Activated T-cell treated with anti-CD3 and anti-CD28 coated beads, Interleukin-2, amount 50 U/mL, for 48 hours (primary cell): ENCODE data around the gene GNPTAB.
A peak's percentile ranks its signal among the peaks of the same experiment; 100 is the strongest.

Experiments used
- DNase-seq, 2 experiments: peaks; one replicate each; pipeline ENCODE4 v3.0.0-alpha.2; 2020

The GNPTAB gene

GRCh38 chr12:101802486-101802885, 28.3 kb downstream of the GNPTAB start:
- no peak for DNase-seq

- DNase-seq, result no peak
Observed at GRCh38 chr12:101799774-101800173, 31.0 kb downstream of the GNPTAB start.

- no peak for DNase-seq
Observed at GRCh38 chr12:101795786-101796185, 35.0 kb downstream of the GNPTAB start.

- no peak for DNase-seq
Observed at GRCh38 chr12:101795013-101795412, 35.7 kb downstream of the GNPTAB start.

DNA sequence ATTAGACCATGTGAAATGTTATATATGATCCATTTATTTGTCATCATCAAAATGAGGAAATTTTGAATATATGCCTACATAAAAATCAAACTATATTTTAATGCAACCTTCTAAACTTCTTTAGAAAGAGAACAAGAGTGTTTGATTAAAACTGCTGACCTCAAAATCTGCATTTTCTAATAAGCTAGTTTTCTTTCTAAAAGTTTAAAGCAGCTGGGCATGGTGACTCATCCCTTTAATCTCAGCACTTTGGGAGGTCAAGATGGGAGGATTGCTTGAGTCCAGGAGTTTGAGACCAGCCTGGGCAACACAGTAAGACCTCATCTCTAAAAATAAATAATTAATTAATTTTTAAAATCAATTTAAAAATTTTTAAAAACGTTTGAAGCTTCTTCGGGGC, 36.2 kb downstream of the GNPTAB start:
- no peak for DNase-seq

- no peak for DNase-seq
Observed at GRCh38 chr12:101793401-101793800, 37.4 kb downstream of the GNPTAB start.

DNA sequence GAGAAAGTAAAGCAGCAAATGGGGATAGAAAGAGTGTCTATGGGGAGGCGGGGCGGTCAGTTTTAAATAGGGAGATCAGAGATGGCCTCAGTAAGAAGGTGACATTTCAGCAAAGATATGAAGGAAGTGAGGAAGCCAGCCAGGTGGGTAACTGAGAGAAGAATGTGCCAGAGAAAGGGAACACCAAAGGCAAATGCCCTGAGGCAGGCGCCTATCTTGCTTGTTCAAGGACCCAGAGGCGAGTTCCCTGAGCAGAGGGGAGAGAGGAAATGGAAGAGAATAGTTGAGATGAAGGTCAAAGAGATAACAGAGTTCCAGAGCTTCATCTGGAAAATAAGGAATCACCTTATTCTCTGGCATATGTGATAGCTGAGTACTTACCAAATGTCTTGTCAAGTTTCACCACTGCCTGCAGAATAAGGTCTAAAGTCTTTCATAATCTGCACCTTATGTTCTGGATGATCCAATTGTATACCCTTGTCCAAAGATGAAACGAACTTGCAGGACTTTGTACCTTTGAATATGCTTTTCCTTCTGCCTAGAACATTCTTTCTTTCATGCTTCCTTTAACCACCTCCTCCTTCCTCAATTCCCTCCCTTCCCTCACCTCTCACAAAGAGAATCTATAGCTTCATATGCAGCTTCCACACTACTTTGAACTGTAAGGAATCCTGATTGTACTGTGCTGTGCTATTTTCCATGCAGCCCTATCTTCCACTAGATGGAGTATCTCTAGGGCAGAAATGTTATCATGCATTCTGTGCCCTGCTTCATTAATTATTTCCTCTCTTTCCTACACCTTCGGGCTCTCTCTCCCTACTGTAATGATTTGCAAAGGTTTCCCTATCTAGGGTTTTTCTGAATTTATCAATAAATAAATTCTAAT, 38.5 kb downstream of the GNPTAB start:
- no peak for DNase-seq

GRCh38 chr12:101789171-101789570, 41.6 kb downstream of the GNPTAB start:
- DNase-seq, result no peak

- DNase-seq, result no peak
Observed at GRCh38 chr12:101785671-101786070, 45.1 kb downstream of the GNPTAB start.

GRCh38 chr12:101784376-101784775, 46.4 kb downstream of the GNPTAB start:
- DNase-seq, result no peak

GRCh38 chr12:101783838-101784237, 46.9 kb downstream of the GNPTAB start:
- DNase-seq, result no peak

DNA sequence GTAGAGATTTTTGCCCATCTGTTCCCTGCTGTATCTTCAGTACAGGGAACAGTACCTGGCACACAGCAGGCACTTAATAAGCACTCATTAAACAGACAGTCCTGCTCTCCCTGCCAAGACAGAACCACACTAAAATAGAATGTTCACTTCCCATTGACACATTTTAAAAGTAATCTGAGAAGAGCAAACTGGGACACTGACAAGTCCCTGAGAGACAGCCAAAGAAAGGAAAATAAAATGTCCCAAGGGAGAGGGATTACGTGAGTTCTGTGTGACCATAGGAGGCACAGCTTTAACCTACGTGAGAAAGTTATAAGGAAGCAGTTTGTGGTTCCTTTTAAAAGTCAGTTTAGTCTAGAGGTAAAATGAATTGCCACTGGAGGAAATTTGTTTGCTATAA, 47.6 kb downstream of the GNPTAB start:
- no peak for DNase-seq

DNA sequence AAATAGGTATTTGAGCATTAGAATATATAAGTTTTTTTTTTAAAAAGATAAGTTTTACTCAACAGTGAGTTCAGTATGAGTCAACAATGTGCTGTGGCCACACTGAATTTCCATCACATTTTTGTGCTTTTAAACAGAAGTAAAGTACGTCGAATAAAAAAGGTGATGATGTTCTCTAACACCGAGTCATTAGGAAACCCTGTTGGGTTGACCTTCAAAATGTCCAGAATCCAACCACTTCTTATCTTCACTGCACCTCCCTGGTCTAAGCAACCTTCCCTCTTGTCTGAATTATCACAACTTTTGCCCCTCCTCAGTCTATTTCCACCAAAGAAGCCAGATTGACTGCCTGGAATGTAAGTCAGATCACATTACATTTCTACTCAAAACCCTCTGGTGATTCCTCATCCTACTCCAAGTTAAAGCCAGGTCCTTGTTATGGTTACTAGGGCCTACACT, 48.5 kb downstream of the GNPTAB start:
- no peak for DNase-seq

GRCh38 chr12:101781834-101782233, 48.9 kb downstream of the GNPTAB start:
- DNase-seq, result no peak

GRCh38 chr12:101780599-101780998, 50.2 kb downstream of the GNPTAB start:
- DNase-seq, result no peak

- DNase-seq, result no peak
Observed at GRCh38 chr12:101779626-101780025, 51.1 kb downstream of the GNPTAB start.

- DNase-seq, result no peak
Observed at GRCh38 chr12:101779200-101779599, 51.6 kb downstream of the GNPTAB start.

DNA sequence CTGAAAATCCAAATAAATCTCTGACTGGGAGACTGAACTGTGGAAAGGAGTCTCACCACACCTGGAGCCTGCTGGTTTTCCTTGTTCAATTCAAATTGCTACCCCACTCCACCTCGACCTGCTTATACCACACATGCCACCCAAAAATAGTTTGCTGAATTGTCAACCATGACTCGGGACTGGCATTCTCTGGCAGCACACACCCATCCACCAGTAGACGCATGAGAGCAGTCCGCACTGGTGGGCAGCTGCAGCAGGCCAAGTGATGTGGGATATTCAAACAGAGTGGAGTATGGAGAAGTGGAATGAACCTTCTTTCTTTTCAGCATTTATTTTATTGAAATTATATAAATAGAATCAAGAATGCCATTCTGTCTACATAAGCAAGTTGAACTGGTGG, 52.8 kb downstream of the GNPTAB start:
- no peak for DNase-seq

DNA sequence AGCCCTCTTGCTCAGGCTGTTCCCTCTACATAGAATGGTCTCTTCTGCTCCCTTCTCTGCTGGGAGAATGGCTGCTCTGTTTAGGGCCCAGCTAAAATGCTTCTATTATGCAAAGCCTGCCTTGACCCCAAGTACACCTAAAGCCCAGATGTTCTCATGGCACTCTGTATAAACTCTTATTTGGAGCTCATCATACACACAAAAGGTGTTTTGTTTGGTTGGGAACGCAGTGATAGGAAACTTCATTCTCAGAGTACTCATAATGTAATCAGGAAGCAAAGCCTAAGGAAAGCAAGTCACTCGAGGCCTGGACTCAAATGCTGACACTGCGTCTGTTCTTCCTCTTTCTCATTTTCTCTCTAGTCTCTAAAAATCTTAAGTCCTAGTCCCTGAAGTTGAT, 53.3 kb downstream of the GNPTAB start:
- DNase-seq, result no peak

GRCh38 chr12:101775816-101776215, 54.9 kb downstream of the GNPTAB start:
- no peak for DNase-seq

- peak; percentile 71 to 73 for DNase-seq
Observed at GRCh38 chr12:101773650-101774162, 57.1 kb downstream of the GNPTAB start.

GRCh38 chr12:101772012-101772775, 58.6 kb downstream of the GNPTAB start:
- DNase-seq, result no peak

DNA sequence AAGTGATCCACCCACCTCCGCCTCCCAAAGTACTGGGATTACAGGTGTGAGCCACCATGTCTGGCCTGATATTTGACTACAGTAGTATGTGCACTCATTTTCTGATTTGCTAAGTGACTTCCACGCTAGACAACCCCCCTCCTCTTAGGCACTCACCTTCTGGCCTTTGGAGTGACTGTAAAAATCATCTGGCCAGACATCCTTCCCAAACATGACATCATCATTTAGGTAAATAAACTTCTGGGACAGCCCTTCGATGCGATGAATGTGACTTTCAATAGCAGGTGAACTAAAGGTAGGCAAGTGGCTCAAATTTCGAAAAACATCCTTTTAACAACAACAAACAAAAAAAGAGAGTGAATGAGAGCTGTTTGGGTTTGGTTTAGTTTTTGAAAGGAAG, 60.9 kb downstream of the GNPTAB start:
- DNase-seq, result no peak

DNA sequence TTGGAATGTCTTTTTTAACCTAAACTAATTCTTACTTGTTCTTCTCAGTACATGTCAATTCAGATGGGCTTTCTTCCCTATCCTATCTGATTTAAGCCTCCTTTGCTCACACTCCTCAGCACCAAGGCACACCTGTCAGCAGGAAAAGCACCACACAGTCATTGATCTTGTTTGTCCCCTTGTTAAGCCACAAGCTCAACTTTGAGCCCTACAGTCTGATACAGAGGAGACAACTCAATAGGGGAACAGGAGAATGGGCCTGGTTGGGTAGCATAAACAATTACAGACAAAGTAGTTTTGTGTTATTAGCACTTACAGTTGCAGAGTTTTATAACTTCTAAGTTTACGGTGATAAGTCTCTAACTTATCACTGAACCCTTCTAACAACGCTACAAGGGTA, 62.0 kb downstream of the GNPTAB start:
- no peak for DNase-seq
